Activated gamma-delta T cell (primary cell): Measurements from ENCODE around the gene ARFGEF2.
A peak's percentile ranks its signal among the peaks of the same experiment; 100 is the strongest.
"Not testable (repeated sequence)": the region's sequence is repeated elsewhere in the genome, so short reads cannot be mapped to it uniquely, and the experiment has no call there.

Experiments used
- DNase-seq: peaks from one replicate; lab custom pipeline; 2025; lab: John Stamatoyannopoulos, UW

Gene ARFGEF2

DNA sequence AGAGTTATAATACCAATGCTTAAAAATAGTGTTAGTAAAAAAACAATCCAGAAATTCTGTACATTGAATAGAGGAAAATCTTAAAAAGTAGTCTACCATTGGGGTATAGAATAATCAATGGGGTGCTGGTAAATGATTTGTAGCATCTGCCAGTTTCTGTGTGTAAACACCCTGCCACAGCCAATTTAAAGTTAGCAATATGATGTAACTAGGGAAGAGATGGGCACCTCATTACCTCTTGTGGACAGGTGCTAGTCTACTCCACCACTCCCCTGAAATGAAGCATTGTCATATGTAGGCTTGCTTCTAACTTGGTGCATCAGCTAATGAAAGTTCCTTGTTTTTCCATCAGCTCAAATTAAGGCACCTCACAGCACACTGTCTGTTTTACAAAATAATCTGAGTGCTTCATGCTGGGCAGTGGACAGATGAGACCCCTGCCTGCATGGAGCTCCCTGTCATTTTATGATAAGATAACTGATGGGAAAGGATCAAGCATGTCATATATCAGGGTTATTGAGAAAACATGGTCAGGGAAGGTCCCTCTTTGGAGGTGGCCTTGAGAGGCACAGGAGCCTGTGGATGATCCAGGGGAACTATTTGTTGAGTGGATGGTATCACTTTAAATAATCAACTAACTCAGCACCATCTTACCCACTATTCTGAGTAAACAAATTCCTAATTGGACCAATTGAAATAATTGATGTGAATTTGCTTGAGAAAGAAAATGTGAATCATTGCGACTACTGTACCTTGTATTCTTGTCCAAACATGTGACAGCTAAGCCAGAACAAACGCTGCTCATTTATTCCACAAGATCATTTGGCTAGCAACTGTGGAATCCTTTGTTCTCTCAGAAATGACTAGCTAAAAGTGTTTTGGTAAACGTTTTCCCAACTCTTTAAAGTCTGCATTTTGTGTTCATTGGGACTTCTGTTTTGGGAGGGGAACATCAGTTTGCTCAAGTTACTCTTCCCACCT lies 78.7 kb downstream of the ARFGEF2 start:
- DNase-seq, result no peak

DNA sequence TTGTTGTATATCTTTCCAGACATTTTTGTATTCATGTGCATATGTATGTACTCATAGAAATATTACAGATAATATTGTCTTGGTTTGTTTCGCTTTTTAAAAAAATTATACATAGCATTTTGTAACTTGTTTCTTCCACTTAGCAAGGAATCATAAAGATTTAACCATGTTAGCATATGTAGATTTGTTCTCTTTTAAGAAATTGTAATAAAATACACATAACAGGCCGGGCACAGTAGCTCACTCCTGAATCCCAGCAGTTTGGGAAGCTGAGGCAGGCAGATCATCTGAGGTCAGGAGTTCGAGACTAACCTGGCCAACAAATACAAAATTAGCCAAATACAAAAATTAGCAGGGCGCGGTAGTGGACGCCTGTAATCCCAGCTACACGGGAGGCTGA lies 80.2 kb downstream of the ARFGEF2 start:
- no peak for DNase-seq

GRCh38 chr20:49006446-49006980 lies 85.0 kb downstream of the ARFGEF2 start:
- no peak for DNase-seq

- no peak for DNase-seq
Observed at GRCh38 chr20:49009899-49010631, 88.6 kb downstream of the ARFGEF2 start.

- no peak for DNase-seq
Observed at GRCh38 chr20:49024220-49024619, 102.7 kb downstream of the ARFGEF2 start.

DNA sequence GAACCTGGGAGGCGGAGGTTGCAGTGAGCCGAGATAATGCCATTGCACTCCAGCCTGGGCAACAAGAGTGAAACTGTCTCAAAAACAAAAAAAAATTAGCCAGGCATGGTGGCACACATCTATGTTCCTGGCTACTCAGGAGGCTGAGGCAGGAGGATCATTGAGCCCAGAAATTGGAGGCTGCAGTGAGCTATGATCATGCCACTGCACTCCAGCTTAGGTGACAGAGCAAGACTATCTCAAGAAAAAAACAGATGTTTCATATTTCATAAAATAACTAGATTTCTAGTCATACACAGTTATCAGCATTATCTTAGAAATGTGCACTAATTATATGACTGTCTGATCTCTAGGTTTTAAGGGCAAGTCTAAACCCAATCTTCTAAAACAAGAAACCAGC lies 106.7 kb downstream of the ARFGEF2 start:
- DNase-seq, result not testable (repeated sequence)

- no peak for DNase-seq
Observed at GRCh38 chr20:49028684-49029083, 107.2 kb downstream of the ARFGEF2 start.

DNA sequence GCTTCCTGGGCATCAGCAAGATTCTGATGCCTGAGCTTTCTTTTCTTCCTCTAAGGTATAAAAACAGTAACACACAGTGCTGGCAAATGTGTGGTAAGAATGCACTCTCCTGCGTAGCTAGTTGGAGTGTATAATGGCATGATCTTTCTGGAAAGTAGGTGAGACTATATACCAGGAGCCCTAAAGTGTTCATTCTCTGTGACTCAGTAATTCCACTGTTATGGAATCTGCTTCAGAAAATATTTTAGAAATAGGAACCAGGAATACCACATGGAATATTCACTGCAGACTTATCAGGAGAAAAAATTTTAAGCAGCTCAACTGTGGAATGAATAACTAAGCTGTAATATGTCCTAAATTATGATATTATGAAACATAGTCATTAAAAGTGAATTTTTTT lies 107.7 kb downstream of the ARFGEF2 start:
- DNase-seq, result no peak

DNA sequence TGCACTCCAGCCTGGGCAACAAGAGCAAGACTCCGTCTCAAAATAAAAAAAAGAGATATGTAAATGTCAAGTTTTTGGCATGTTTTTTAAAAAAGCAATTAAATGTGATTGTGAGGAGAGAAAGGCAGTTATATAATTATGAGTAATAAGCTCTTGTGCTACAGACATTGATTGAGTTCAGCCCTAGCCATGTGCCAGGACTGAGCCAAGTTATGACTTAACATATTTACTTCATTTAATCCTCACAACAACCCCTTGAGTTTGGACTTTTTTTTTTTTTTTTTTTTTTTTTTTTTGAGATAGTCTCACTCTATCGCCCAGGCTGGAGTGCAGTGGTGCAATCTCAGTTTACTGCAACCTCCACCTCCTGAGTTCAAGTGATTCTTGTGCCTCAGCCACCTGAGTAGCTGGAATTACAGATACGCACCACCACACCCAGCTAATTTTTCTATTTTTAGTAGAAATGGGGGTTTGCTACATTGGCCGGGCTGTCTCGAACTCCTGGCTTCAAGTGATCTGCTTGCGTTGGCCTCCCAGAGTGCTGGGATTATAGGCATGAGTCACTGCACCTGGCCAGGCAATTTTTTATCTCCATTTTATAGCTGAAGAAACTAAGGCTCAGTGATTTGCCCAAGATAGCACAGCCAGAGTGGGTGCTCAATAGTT lies 109.6 kb downstream of the ARFGEF2 start:
- no peak for DNase-seq

DNA sequence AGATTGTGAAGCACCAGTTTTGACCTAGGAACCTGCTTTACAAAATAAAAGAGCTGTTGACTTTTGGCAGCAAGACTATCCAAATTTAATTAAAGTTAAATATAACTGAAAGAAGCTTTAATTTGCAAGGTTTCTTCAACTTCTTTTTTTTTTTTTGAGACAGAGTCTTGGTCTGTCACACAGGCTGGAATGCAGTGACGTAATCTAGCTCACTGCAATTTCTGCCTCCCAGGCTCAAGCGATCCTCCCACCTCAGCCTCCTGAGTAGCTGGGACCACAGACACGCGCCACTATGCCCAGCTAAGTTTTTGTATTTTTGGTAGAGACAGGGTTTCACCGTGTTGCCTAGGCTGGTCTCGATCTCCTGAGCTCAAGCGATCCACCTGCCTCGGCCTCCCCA lies 110.9 kb downstream of the ARFGEF2 start:
- no peak for DNase-seq

DNA sequence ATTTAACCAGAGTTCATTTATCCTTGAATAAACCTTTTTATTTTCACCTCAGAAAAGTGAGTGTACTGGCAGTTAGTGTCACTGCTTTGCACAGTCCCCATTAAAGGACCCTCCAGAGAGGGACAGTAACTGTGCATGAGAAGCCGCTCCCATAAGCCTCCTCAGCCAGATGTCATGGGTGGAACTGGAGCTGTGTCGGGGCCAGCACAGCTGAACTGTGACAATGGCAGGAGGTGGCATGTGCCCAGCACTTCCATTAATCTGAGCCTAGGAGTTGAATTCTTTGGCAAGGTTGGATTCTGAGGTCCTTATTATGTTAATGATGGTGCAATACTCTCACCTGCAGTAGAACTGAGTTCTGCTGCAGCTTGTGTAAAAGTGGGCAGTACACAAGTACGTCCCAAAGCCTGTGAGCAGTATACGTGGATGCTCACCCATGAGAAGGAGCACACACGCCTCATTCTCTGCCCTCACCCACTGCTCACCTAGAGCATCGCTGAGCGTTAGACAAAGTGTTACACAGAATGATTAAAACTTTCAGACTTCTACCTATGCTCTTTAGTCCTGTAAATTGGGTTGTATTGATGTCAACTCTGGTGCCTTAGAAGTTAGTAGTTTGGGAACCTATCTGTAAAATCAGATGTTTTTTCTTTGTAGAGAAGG lies 112.7 kb downstream of the ARFGEF2 start:
- no peak for DNase-seq

DNA sequence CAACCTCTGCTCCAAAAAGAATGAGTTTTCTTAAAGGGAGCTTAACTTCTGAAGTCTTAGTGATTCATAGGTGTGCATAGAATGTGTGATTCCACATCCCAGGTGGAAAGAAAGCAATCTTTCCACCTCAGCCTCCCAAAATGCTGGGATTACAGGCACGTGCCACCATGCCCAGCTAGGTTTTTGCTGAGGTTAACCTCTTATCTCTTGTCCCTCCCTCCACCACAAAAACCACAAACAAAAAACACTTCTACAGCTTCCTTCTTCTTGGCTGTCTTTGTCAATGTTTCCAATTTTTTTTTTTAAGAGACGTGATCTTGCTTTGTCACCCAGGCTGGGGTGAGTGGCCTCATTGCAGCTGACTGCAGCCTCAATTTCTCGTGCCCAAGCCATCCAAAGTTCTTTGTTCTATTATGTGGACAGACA lies 116.5 kb downstream of the ARFGEF2 start:
- DNase-seq, result no peak

DNA sequence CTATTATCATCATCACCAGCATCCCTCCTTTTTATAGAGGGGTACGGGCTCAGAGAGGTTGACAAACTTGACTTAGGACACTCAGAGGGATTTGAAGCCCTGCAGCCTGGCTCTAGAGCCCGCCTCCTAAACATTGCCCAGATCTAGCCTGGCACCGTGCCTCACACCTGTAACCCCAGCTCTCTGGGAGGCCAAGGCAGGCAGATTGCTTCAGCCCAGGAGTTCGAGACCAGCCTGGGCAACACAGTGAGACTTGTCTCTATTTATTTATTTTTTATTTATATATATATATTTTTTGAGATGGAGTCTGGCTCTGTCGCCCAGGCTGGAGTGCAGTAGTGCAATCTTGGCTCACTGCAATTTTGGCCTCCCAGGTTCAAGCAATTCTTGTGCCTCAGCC lies 118.3 kb downstream of the ARFGEF2 start:
- no peak for DNase-seq

DNA sequence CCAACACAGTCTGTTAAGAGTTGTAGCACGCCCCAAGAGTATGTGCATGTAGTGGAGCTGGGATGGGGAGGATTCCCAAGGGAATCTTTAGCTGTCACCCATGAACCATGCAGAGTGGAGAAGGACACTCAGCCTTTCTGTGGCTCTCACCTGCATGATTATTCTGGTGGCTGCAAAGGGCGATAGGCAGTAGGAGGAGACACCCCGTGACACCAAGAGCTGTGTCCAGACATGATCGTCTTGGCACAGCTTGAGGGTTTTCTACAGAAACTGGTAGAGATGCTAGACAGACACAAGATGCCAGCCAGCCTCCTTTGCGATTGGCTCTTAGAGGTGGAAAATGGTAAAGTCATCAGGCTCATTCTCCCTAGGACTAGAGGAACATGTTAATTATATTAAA lies 121.5 kb downstream of the ARFGEF2 start:
- no peak for DNase-seq

DNA sequence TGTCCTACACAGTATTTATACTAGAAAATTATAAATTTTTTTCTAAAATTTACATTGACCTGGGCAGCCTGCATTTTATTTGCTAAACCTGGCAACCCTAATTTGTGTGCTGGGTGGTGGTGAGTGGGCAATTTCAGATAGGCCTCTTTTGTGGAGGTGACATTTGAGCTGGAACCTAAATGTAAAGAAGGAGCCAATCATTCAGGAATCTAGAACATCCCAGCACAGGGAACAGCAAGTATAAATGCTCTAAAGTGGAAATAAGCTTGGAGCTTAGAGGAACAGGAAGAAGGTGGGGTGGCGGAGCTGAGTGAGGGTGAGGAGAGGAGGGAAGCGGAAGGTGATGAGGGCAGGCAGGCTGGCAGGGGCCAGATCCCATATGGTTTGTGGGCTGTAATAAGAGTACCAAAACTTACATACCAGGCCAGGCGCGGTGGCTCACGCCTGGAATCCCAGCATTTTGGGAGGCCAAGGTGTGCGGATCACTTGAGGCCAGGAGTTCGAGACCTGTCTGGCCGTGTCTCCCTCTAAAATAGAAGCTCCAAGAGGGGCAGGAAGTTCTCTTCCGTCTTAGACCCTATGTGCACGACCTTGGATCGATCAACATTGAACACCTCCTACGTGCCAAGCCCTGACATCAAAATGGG lies 124.1 kb downstream of the ARFGEF2 start:
- no peak for DNase-seq

DNA sequence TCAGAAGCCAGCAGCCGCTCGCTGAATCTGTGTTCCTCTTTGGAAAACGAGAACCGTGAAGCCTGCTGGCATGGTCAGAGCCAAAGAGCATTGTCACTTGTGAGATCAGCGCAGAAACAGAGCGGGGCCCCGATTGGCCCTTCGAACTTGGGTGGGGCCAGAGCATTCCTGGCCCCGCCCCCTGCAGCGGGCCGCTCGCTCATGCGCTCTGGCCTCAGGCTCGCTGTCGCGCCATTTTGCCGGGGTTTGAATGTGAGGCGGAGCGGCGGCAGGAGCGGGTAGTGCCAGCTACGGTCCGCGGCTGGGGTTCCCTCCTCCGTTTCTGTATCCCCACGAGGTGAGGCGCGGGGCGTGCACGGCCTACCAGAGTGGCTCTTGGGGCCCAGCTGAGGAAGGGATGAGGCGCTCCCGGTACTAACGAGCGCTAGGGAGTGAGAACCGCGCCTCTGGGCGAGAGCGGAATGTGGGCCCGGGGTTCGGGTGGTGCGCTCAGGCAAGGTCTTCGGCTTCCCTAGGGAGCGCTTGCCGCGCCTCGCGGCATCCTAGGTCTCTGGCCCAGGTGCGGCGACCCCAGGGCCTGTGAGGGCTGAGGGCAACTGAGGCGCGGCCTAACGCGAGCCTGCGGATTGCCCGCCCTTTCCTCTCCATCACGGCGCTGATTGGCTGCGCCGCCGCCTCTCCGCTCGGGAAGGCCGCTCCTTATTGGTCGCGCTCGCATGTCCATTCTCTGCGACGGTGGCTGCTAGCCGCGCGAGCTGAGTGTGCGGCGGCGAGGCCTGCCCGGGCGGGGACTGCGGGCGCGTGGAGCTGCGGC lies 124.8 kb downstream of the ARFGEF2 start, which contains the start of gene CSE1L:
CSE1L (plus strand) TSS at position 226 of the 814 bp plus-strand sequence. CDS start 12,152 bp downstream, outside the sequence.
- peak; percentile 88 for DNase-seq

DNA sequence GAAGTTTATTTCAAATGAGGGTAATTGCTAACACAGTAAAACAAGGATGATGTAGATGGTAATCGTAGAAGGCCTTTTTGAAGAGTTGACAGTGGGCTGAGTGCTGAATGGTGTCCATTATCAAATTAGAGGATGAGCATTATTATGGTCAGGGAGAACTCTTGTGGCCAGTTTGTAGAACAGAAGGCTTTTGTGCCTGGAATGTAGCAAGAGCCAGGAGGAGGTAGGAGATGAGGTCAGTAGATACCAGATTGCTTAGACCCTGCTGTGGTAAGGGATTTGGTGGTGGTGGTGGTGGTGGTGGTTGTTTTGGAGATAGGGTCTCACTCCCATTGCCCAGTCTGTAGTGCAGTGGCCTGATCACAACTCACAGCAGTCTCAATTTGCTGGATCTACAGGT lies 130.8 kb downstream of the ARFGEF2 start:
- no peak for DNase-seq

- DNase-seq, result no peak
Observed at GRCh38 chr20:49054056-49054643, 132.6 kb downstream of the ARFGEF2 start.

- no peak for DNase-seq
Observed at GRCh38 chr20:49063279-49063678, 141.8 kb downstream of the ARFGEF2 start.

DNA sequence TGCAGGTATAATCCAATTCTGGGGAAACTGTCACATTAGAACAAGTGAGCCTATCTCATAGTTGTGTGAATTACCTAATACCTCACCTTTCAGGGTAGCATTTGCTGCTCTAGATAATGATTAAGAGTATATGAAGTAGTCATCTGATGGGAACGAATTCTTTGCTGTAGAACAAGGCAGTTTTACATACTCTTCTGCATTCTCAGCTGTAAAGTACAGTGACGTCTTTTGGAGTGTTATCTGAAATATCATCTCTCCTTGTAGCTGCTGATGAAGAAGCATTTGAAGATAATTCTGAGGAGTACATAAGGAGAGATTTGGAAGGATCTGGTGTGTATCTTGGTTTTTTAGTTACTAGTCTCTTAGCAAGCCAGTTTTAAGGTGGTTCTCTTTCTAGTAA lies 153.0 kb downstream of the ARFGEF2 start:
- DNase-seq, result no peak
